AG08396 (cell line): ENCODE results near the gene GALM.
"Not testable (repeated sequence)": the region's sequence is repeated elsewhere in the genome, so short reads cannot be mapped to it uniquely, and the experiment has no call there.

ENCODE experiments used
- DNase-seq: peaks from one replicate; pipeline ENCODE4 v3.0.0; 2012; ENCODE audit warnings: low spot score, mixed read lengths

The GALM gene

GRCh38 chr2:38650012-38650411 lies 15.9 kb upstream of the GALM start:
- DNase-seq, result no peak

GRCh38 chr2:38650717-38651116 lies 15.2 kb upstream of the GALM start:
- DNase-seq, result no peak

DNA sequence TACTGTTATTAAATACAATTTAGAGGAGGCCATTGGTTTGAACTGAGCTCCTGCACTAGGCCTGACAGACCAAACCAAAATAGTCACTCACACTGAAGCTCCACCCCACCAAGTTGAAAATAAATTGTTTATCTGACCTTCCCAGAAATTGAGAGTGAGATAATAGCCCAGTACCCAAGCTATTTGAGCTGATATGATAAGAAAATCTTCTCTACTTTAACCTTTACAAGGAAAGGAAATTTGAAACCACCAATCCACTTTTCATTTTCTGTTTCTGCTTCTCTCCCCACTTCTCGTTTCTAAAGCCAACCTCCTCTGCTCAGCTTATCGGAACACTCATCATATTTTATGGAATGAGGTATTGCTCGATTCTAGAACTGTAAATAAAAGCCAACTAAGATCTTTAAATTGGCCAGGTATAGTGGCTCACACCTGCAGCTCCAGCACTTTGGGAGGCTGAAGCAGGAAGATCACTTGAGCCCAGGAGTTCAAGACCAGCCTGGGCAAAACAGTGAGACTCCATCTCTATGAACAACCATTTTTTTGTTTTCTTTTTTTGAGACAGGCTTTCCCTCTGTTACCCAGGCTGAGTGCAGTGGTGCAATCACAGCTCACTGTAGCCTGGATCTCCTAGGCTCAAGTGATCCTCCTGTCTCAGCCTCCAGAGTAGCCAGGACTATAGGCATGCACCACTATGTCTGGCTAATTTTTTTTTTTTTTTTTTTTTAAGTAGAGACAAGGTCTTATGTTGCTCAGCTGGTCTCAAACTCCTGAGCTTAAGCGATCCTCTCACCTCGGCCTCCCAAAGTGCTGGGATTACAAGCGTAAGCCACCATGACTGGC lies 13.3 kb upstream of the GALM start:
- no peak for DNase-seq

GRCh38 chr2:38653380-38653714 lies 12.6 kb upstream of the GALM start:
- no peak for DNase-seq

- no peak for DNase-seq
Measured at GRCh38 chr2:38653715-38654527, 12.0 kb upstream of the GALM start.

DNA sequence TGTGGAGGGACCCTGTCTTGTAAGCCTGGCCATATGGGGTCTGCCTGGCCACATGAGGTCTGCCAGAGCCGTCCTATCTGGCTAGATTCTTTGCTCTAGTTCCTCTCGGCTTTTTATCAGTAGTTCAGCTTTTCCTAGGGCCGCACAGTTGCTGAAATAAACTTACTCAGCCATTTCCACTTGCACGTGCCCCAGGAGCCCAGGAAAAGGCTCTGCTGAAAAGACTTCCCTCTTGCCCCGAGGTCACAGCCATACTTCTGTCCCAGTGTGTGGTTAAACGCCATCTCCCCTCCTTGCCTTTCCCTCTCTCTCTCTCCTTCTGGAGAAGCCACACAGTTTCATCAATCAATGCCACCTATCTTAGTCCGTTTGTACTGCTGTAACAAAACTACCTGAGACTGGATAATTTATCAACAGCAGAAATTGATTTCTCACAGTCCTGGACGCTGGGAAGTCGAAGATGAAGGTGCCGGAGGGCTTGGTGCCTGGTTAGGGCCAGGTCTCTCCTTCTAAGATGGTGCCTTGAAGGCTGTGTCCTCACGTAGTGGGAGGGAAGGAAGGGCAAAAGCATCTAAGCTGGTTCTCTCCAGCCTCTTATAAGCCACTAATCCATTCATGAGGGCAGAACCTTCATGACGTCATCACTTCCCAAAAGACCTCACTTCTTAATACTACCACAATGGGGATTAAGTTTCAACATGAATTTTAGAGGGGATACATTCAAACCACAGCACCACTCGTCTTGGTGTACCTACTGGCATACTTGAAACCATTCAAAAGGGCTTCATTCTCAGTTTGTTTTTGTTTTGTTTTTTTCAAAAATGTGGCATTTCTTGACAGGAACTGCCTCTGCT lies 11.2 kb upstream of the GALM start:
- DNase-seq, result no peak

- DNase-seq, result no peak
Measured at GRCh38 chr2:38655441-38655840, 10.5 kb upstream of the GALM start.

- DNase-seq, result no peak
Measured at GRCh38 chr2:38656866-38657480, 8.9 kb upstream of the GALM start.

DNA sequence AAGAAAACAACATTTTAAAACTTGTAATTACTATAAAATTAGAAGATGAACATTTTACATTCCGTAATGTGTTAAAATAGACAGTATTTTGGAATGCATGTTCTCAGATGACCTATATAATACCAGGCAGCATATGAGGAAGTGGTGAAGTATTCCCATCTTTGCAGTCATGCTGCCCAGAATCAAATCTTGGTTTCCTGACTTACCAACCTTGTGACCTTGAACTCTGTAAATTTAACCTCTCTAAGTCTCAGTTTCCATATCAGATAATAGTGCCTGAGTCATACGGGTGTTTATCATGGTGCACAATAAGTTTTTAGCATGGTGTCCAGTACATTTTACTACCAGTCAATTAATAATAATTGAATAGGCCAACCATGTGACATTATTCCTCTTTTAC lies 7.3 kb upstream of the GALM start:
- DNase-seq, result no peak

- DNase-seq, result no peak
Measured at GRCh38 chr2:38659115-38659514, 6.8 kb upstream of the GALM start.

GRCh38 chr2:38660282-38660681 lies 5.6 kb upstream of the GALM start:
- no peak for DNase-seq

DNA sequence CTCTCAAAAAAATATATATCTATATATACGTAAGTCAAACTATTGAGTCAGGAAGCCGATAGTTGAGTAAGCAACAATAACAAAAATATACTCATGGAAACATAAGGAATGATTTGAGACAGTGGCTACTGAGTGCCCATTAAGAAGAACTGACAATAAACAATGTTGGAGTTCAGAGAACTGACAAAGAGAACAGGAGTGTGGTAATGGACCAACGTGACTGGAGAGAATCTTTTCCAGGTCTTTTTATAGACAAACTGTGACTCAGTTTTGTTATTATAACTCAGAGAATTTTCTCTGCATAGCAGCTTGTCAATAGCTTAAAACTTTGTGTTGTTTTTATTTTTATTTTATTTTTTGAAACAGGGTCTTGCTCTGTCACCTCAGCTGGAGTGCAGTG lies 4.6 kb upstream of the GALM start:
- no peak for DNase-seq

DNA sequence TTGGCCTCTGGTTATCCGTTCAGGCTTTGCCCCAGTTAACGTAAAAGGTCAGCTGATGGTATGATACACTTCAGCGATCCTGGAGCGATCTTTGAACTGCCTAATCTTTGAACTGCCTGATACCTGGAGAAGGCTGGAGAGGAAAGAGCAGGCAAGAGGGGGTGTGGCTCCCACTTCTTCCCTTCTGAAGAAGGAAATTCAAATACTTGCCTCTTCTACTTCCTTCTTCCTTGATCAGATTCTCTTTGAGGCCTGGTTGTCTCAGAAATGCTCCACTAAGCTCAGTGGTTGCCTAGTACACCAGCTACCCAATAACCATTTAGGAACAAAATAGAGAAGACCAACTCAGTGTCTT lies 619 bp downstream of the GALM start:
- no peak for DNase-seq

DNA sequence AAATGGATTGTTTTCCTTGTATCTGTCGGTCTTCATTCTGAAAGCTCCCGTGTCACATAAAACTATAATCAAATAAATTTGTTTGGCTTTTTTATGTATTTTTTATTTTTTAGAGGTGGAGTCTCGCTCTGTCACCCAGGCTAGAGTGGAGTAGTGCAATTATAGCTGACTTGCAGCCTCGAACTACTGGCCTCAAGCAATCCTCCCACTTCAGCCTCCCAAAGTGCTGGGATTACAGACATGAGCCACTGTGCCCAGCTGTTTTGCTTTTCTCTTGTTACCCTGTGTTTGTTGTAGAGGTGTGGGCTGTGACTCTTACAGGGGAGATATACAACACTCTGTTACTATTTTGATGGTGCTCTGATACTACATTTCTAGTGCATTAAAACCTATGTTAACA lies 2.2 kb downstream of the GALM start:
- DNase-seq, result no peak

DNA sequence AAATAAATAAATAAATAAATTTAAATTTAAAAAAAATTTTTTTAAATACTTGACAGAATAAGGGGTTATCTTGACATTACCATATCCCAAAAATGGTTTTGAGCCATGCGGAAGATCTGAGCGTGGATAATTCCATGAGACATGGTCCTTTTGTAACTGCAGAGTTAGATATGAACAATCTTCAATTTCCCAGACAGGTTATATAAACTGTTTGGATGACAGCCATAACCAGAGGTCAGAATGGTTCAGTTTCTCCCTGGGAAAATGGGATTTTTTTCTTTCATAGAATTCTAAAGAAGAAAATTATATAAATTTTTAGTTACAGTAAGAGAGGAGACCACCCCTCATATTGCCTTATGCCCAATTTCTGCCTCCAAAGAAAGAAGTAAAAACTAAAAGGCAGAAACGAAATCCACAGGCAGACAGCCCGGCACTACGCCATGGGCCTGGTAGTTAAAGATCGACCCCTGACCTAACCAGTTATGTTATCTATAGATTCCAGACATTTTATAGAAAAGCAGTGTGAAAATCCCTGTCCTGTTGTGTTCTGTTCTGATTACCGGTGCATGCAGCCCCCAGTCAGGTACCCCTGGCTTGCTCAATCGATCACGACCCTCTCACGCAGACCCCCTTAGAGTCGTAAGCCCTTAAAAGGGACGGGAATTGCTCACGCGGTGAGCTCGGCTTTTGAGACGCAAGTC lies 3.0 kb downstream of the GALM start:
- DNase-seq, result no peak

DNA sequence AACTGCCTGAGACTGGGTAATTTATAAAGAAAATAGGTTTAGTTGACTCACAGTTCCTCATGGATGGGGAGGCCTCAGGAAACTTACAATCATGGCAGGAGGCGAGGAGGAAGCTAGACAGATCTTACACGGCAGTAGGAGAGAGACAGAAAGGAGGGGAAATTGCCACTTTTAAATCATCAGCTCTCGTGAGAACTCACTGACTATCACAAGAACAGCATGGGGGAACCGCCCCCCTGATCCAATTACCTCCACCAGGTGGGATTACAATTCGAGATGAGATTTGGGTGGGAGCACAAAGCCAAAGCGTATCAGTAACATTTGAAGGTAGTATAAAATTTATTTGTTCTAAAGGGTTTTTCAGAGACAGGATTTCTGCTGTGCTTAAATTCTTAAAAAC lies 5.4 kb downstream of the GALM start:
- no peak for DNase-seq

DNA sequence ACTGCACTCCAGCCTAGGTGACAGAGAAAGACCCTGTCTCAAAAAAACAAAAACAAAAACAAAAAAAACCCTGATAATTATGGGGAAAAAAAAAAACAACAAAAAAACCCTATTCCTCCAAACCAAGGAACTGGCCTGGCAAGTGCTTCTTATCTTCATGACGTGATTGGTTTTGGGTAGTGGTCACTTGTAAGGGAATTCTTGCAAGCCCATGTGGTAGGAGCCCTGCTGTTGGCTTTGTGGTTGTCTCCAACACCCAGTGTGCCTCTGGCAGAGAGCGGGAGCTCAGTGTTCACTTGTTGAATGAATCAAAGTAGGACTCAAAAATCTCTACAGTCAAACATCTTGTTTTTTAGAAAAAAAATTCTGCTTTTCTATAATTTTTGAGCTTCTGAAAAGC lies 6.0 kb downstream of the GALM start:
- DNase-seq, result no peak

GRCh38 chr2:38672445-38673391 lies 6.8 kb downstream of the GALM start:
- no peak for DNase-seq

DNA sequence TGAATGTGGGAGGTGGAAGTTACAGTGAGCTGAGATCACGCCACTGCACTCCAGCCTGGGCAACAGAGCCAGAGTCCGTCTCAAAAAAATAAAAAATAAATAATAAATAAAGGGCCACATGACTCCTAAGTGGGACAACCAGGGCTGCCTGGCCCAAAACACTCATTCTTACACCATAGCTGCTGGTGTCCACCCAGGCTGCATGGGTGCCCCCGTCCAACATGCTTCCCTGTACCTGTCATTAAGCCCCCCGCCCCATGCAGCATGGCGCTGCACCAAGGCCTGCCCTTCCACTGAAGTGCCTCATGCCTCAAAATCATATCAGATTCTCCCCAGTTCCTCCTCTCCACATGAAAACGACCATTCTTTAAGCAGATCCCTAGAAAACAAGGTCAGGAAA lies 10.8 kb downstream of the GALM start:
- no peak for DNase-seq

DNA sequence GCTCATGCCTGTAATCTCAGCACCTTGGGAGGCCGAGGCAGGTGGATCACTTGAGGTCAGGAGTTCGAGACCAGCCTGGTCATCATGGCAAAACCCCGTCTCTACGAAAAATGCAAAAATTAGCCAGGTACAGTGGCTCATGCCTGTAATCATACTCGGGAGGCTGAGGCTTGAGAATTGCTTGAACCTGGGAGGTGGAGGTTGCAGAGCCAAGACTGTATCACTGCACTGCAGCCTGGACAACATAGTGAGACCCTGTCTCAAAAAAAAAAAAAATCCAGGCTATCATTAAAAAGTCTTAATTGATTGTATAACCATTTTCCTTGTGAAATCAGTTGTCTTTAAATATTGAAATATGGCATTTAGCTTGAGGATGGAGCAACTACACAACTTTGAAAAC lies 15.0 kb downstream of the GALM start:
- DNase-seq, result not testable (repeated sequence)
